Keratinocyte (primary cell): ENCODE data around the gene PSMG1. TPM values are rescaled to one million over a fixed set of nuclear protein-coding genes. Genes with fewer than 3 reads are reported as not detected.

ENCODE experiments used
- DNase-seq: peaks from one replicate; pipeline ENCODE4 v3.0.0-alpha.2; 2011; ENCODE audit warnings: low read depth, missing footprints, low spot score
- FAIRE-seq: peaks from 2 replicates; lab custom pipeline; 2011; peaks lifted over from hg19 to GRCh38; lab: Jason Lieb, UNC
- H2AFZ ChIP-seq: 2 replicates; pipeline ENCODE4 v1.6.0; 2012; ENCODE audit warnings: low read length, control low read depth, inconsistent platforms; ENCODE audit not compliant: control insufficient read depth
- H3K27ac ChIP-seq: 2 replicates; pipeline ENCODE4 v1.5.1; 2011; ENCODE audit warnings: low read length; ENCODE audit not compliant: control insufficient read depth, insufficient read depth
- H3K27me3 ChIP-seq: 3 replicates; pipeline ENCODE4 v1.6.0; 2011; ENCODE audit warnings: low read length; ENCODE audit not compliant: control insufficient read depth, insufficient read depth; ENCODE audit errors: extremely low read depth
- H3K36me3 ChIP-seq, 2 experiments: 2 replicates in 1 of 2; 3 replicates in 1 of 2; pipeline ENCODE4 v1.5.1; 2011; ENCODE audit warnings: low read length in 2 of 2, mild to moderate bottlenecking in 1 of 2; ENCODE audit not compliant: control insufficient read depth in 2 of 2, insufficient read depth in 2 of 2; ENCODE audit errors: extremely low read depth in 1 of 2
- H3K4me1 ChIP-seq: 3 replicates; pipeline ENCODE4 v1.5.1; 2011; ENCODE audit warnings: low read length; ENCODE audit not compliant: control insufficient read depth, insufficient read depth; ENCODE audit errors: extremely low read depth
- H3K4me2 ChIP-seq: 3 replicates; pipeline ENCODE4 v1.6.0; 2011; ENCODE audit warnings: low read depth, low read length; ENCODE audit not compliant: control insufficient read depth, insufficient read depth; ENCODE audit errors: extremely low read depth
- H3K4me3 ChIP-seq, 3 experiments: fragments of 200-600 bp in 1 of 3; sonication (generic) in 1 of 3; 2 replicates in 2 of 3; 3 replicates in 1 of 3; pipeline ENCODE4 v1.5.1; 2011 to 2016; ENCODE audit warnings: low read length in 3 of 3, mild to moderate bottlenecking in 3 of 3, control low read depth in 2 of 3, inconsistent platforms in 1 of 3, low read depth in 1 of 3, mixed read lengths in 1 of 3, mixed run types in 1 of 3, moderate library complexity in 1 of 3; ENCODE audit not compliant: control insufficient read depth in 2 of 3, insufficient read depth in 2 of 3; ENCODE audit errors: extremely low read depth in 1 of 3
- H3K79me2 ChIP-seq: 2 replicates; pipeline ENCODE4 v1.6.0; 2012; ENCODE audit warnings: low read length; ENCODE audit not compliant: control insufficient read depth, insufficient read depth
- H3K9ac ChIP-seq: 3 replicates; pipeline ENCODE4 v1.6.0; 2011; ENCODE audit warnings: low read length; ENCODE audit not compliant: control insufficient read depth, insufficient read depth; ENCODE audit errors: extremely low read depth
- H3K9me1 ChIP-seq: 3 replicates; pipeline ENCODE4 v1.6.0; 2011; ENCODE audit warnings: low read length; ENCODE audit not compliant: control insufficient read depth, insufficient read depth; ENCODE audit errors: extremely low read depth
- H3K9me3 ChIP-seq: 2 replicates; pipeline ENCODE4 v1.5.1; 2012; ENCODE audit warnings: low read depth, low read length; ENCODE audit not compliant: control insufficient read depth
- H4K20me1 ChIP-seq: 3 replicates; pipeline ENCODE4 v1.6.0; 2011; ENCODE audit warnings: low read length; ENCODE audit not compliant: control insufficient read depth, insufficient read depth; ENCODE audit errors: extremely low read depth
- CTCF ChIP-seq, 3 experiments: IDR thresholded peaks in 1 of 3; conservative IDR thresholded peaks in 1 of 3; optimal IDR thresholded peaks in 1 of 3; 2 replicates in 2 of 3; 3 replicates in 1 of 3; pipeline versions ENCODE3 to v1.5.1; 2011; ENCODE audit warnings: low read length in 3 of 3, mild to moderate bottlenecking in 3 of 3, moderate library complexity in 2 of 3, control low read depth in 1 of 3, inconsistent platforms in 1 of 3; ENCODE audit not compliant: insufficient read depth in 2 of 3; ENCODE audit errors: extremely low read depth in 1 of 3
- EZH2 ChIP-seq: IDR thresholded peaks from one replicate; pipeline ENCODE4 v1.6.1; 2012; ENCODE audit warnings: inconsistent platforms, mild to moderate bottlenecking, low read length, moderate library complexity
- dilution Hi-C: fragments of 300-500 bp; cut with MboI; formaldehyde crosslinking; loops from one replicate; pipeline ENCODE4 v1.7.0; 2020; ENCODE audit warnings: low sequenced_read_pairs; ENCODE audit not compliant: extremely low pct_ligation_motif_present
- polyA plus RNA-seq, 5 experiments: library from polyadenylated mRNA; depleted of rRNA in 3 of 5; stranded (reverse) in 3 of 5; stranded (forward) in 1 of 5; unstranded in 1 of 5; fragments of >200 nt; gene quantifications; 1 replicate in 1 of 5; 2 replicates in 3 of 5; 3 replicates in 1 of 5; pipeline versions ENCODE4 v1.2.1 to v1.2.3, GENCODE V29; 2011 to 2012; ENCODE audit warnings: missing spikeins in 2 of 5, low read depth in 1 of 5, low replicate concordance in 1 of 5

The PSMG1 gene
- polyA plus RNA-seq, 1 donor (not counting 4 experiments of a cell fraction or from before 2014, with no cell fraction given), result 91.8 TPM

GRCh38 chr21:39155578-39155977 lies 27.7 kb downstream of the PSMG1 start:
- H3K79me2 ChIP-seq, result no peaks in the 10 kb centered on the region
- H2AFZ ChIP-seq, result no peak overlapping the region
- no peak overlapping the region for H3K4me2 ChIP-seq
- no peaks in the 10 kb centered on the region for H3K9me1 ChIP-seq
- no peak overlapping the region for H3K27ac ChIP-seq
- H3K4me3 ChIP-seq, result no peak overlapping the region
- H3K36me3 ChIP-seq, result no peaks in the 10 kb centered on the region
- no peak for TF ChIP-seq EZH2
- TF ChIP-seq CTCF (optimal IDR thresholded peaks at IDR 0.05 in 1 of 3, IDR thresholded peaks at IDR 0.05 in 1 of 3, conservative IDR thresholded peaks at IDR 0.05 in 1 of 3; ENCODE audit: extremely low read depth in 1 of 3, insufficient read depth in 2 of 3, low read length in 3 of 3), result no peak
- H3K27me3 ChIP-seq, result no peaks in the 10 kb centered on the region
- no peak for FAIRE-seq
- dilution Hi-C loops, result no loop called here
- H3K4me1 ChIP-seq, result no peaks in the 10 kb centered on the region
- DNase-seq, result no peak
- H3K9ac ChIP-seq, result no peak overlapping the region
- no peaks in the 10 kb centered on the region for H3K9me3 ChIP-seq
- H4K20me1 ChIP-seq, result no peaks in the 10 kb centered on the region

GRCh38 chr21:39153842-39154241 lies 29.4 kb downstream of the PSMG1 start:
- no peak overlapping the region for H3K9ac ChIP-seq
- H3K79me2 ChIP-seq, result no peaks in the 10 kb centered on the region
- FAIRE-seq, result no peak
- H3K9me1 ChIP-seq, result no peaks in the 10 kb centered on the region
- no peak for DNase-seq
- H3K4me1 ChIP-seq, result no peaks in the 10 kb centered on the region
- no peak overlapping the region for H3K4me3 ChIP-seq
- dilution Hi-C loops, result no loop called here
- H4K20me1 ChIP-seq, result no peaks in the 10 kb centered on the region
- no peak overlapping the region for H2AFZ ChIP-seq
- H3K27ac ChIP-seq, result no peak overlapping the region
- H3K36me3 ChIP-seq, result no peaks in the 10 kb centered on the region
- no peak for TF ChIP-seq EZH2
- no peak for TF ChIP-seq CTCF (optimal IDR thresholded peaks at IDR 0.05 in 1 of 3, IDR thresholded peaks at IDR 0.05 in 1 of 3, conservative IDR thresholded peaks at IDR 0.05 in 1 of 3; ENCODE audit: extremely low read depth in 1 of 3, insufficient read depth in 2 of 3, low read length in 3 of 3)
- H3K4me2 ChIP-seq, result no peak overlapping the region
- no peaks in the 10 kb centered on the region for H3K27me3 ChIP-seq
- H3K9me3 ChIP-seq, result no peaks in the 10 kb centered on the region
